ENCODE data around the gene GDF2.

Gene GDF2

DNA sequence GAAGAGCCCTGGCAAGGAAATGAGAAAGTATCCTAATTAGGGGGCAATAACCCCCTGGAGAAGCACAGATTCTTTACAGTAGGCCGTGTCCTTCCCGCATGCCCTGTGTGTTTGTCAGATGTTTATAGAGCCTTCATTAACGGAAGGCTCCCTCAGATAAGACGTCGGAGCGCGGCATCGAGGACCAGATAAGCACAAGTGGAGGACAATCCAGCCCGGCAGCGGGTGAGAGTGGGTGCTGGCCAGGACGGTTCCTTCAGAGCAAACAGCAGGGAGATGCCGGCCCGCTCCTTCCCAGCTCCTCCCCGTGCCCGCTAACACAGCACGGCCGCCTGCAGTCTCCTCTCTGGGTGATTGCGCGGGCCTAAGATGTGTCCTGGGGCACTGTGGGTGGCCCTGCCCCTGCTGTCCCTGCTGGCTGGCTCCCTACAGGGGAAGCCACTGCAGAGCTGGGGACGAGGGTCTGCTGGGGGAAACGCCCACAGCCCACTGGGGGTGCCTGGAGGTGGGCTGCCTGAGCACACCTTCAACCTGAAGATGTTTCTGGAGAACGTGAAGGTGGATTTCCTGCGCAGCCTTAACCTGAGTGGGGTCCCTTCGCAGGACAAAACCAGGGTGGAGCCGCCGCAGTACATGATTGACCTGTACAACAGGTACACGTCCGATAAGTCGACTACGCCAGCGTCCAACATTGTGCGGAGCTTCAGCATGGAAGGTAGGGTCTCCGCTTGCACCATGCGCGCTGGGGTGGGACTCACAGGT lies at the start of gene GDF2:
GDF2 (plus strand) TSS at position 155 of the 762 bp plus-strand sequence; CDS start at position 370, 215 bp downstream.
- DNase-seq (ENCODE audit: low read depth in 2 of 2) = no peak

DNA sequence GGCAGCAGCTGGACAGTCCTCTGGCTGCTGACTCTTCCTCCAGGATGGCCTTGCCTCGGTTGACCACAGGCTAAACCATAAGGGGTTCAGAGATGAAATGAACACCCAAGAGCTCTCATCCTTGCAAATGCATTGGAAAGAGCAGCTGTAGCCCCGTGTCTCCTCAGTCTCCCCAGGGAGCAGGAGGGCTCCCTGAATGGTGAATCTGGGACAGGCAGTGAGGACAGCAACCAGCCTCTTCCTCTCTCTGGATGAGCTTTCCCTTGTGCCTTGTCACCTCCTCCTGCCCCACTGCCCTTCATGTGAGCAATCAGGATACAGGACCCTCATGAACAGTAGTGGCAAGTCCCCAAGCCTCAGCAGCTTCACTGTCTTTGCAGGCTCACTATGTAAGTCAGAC lies 46.2 kb upstream of the GDF2 start:
- DNase-seq (ENCODE audit: low read depth in 2 of 2) = no peak

DNA sequence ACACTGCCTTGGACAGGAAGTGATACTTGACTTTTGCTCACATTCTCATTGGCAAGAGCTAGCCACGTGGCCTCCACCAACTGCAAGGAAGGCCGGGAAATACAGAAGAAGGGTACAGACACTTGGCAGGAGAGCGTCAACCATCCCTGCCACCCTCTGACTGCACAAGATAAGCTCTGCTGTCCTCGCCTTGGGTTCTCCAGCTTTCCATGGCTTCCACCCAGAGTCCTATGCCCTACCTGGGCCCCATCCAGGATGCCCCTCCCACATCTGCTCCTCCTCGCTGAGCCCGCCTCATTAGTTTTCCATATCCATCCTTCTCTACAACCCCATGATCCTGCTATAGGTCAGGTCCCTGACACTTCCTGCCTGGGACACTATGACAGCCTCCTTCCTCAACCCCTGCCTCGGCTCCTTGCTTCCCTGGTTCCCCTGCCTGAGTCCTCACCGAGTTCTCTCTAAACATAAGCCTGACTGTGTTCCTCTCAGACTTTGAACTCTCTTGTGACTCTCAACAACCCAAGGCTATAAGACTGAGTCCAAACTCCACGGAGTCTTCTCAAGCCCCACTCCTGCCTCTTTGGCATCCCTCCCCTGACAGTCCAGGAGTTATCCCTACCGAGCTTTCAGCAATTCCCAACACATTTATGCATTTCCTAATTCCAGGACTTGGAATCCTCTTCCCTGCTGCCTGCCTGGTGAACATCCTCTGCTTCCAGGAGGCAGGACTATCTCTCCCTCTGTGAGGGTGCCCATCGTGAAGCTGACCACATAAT lies 45.5 kb upstream of the GDF2 start:
- DNase-seq (ENCODE audit: low read depth in 2 of 2) = no peak

GRCh38 chr10:47277352-47278151 lies 44.7 kb upstream of the GDF2 start:
- DNase-seq (ENCODE audit: low read depth in 2 of 2) = peak in 1 of 2 donors; percentile 21

GRCh38 chr10:47278152-47278473 lies 44.1 kb upstream of the GDF2 start:
- DNase-seq (ENCODE audit: low read depth in 2 of 2) = no peak

DNA sequence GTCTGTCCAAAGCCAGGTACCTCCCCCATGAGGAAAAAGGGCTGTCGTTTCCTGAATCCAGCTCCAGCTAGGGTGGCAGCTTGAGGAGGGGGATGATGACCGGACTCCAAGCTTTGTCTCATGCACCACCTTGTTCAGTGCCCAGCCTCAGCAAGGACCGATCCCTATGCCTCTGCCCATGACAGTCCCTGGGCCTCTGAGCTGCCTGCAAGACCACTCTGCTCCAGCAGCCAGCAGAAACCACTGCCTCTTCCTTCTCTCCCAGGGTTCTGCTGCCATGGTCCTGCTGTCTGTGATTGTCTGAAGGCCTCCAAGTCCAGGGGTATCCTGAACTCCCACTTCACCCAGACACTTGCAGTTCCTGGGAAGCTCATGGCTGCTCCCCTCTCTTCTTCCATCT lies 43.5 kb upstream of the GDF2 start:
- DNase-seq (ENCODE audit: low read depth in 2 of 2) = no peak

DNA sequence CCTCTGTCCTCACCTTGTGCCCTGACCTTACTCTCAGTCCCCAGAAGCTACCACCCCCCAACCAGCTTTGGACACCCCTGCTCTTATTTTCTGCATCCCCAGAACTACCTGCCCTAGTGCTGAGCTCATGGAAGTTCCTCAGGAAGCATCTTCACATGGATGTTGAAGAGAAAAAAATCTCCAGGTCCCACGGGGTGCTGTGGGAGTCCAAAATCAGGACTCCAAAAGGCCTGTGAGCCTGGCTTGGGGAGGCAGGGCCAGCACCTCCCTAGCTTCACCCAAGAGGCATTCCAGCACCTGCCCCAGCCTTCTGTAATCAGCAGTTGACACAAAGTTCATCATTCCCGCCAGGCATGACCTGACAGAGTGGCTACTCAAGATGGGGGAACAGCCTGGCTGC lies 43.0 kb upstream of the GDF2 start:
- DNase-seq (ENCODE audit: low read depth in 2 of 2) = no peak

- DNase-seq (ENCODE audit: low read depth in 2 of 2) = no peak
Observed at GRCh38 chr10:47282005-47282656, 40.1 kb upstream of the GDF2 start.

DNA sequence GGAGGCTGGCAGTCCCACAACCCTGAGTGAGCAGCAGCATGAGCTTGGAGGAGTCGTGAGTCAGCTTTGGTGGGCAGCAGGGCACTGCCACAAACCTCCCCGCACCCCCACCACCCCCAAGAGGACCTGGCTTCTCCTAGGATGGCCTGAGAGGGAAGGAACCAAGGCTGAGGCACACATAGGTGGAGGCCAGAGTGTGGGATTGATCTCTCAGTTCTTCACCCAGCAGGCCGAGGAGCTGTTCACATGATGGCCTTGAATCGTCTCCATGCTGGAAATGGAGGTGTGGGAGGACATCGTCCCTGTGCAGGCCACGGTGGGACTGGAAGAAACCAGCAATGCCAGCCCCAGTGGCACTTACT lies 39.6 kb upstream of the GDF2 start:
- DNase-seq (ENCODE audit: low read depth in 2 of 2) = no peak

- no peak for DNase-seq (ENCODE audit: low read depth in 2 of 2)
Observed at GRCh38 chr10:47283101-47283630, 39.1 kb upstream of the GDF2 start.

DNA sequence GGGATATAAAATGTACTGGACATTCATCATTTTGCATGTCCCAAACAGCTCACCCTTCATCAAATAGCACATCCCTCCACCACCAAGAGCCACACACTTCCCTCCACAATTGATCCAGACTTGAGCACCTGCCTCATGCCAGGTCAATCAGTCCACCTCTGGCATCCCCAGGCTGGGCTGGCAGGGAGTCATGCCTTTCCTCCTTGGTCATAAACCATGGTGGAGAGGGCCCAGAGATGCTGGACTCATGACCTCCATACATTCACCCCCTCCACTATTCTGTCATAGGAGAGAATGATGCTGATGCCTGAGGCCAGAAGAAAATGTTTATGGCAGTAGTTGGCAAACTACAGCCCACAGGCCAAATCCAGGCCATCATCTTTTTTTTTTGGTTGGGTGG lies 38.4 kb upstream of the GDF2 start:
- DNase-seq (ENCODE audit: low read depth in 2 of 2) = no peak

- no peak for DNase-seq (ENCODE audit: low read depth in 2 of 2)
Observed at GRCh38 chr10:47285381-47286115, 36.7 kb upstream of the GDF2 start.

DNA sequence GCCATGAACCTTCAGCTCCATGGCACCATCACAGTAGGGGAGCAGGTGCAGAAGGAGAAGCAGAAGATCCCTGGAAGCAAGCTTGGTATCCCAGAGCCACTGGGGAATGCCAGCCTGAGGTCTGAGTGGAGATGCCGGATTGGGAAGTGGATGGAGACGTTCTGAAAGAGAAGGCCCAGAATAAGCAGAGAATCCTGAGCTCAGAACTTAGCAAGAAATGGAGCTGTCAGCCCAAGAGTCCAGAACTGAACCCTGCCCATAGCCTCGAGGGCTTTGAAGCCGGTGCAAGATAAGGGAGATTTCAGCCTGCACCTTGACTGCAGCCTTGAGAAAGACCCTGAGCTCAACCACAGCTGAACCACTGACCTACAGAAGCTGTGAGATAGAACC lies 36.1 kb upstream of the GDF2 start:
- no peak for DNase-seq (ENCODE audit: low read depth in 2 of 2)

- no peak for DNase-seq (ENCODE audit: low read depth in 2 of 2)
Observed at GRCh38 chr10:47286591-47287315, 35.5 kb upstream of the GDF2 start.

GRCh38 chr10:47287365-47287802 lies 34.9 kb upstream of the GDF2 start:
- DNase-seq (ENCODE audit: low read depth in 2 of 2) = no peak

GRCh38 chr10:47287805-47288204 lies 34.4 kb upstream of the GDF2 start:
- no peak for DNase-seq (ENCODE audit: low read depth in 2 of 2)

GRCh38 chr10:47288236-47288635 lies 34.0 kb upstream of the GDF2 start:
- no peak for DNase-seq (ENCODE audit: low read depth in 2 of 2)

GRCh38 chr10:47288916-47289495 lies 33.2 kb upstream of the GDF2 start:
- DNase-seq (ENCODE audit: low read depth in 2 of 2) = no peak

GRCh38 chr10:47289921-47290320 lies 32.3 kb upstream of the GDF2 start:
- no peak for DNase-seq (ENCODE audit: low read depth in 2 of 2)

GRCh38 chr10:47290338-47290737 lies 31.9 kb upstream of the GDF2 start:
- no peak for DNase-seq (ENCODE audit: low read depth in 2 of 2)

All from stimulated activated CD4-positive, alpha-beta T cell treated with anti-CD3 and anti-CD28 coated beads, Interleukin-1b, Interleukin-23, amount 100 ng/mL, for 4 hours (primary cell).